ENCODE measurements around the gene HEXIM1. TPM values are rescaled to one million over a fixed set of nuclear protein-coding genes. Genes with fewer than 3 reads are reported as not detected.

Gene HEXIM1
- total and polyA plus RNA-seq, 7 donors = 21.6 to 60.9 (median 41.0) TPM

DNA sequence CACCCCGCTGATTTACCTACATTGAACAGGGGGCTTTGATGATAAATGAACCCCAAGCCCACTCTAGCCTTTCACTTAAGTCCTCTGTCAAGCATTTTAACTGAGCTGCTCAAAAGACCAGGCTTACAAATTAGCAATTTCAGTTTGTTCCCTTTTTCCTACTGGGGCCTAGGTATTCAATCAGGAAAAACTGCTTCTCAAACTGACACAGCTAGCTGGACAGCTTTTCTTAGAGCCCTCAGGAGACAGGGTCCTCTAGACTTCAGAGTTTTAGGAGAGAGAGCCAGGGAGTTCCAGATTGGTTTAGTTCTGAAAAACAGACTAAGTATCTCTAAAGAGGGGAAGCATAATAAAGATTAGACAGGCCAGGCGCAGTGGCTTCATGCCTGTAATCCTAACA is 7.2 kb downstream of the HEXIM1 start:
- Histone ChIP-seq H3K4me1 (peaks cover 0 to 86% (median 75%) of the 10 kb centered on the region in 4 donors), H3K9me3 (no peaks in the 10 kb centered on the region), H3K36me3 (no peaks in the 10 kb centered on the region), H3K27me3 (no peaks in the 10 kb centered on the region), H3K27ac (peak overlapping the region; percentile 30 to 99 (median 43)), H3K4me3 (no peak overlapping the region)
- no peak for TF ChIP-seq POLR2A (IDR thresholded peaks at IDR 0.05)
- TF ChIP-seq, protein P1, sequence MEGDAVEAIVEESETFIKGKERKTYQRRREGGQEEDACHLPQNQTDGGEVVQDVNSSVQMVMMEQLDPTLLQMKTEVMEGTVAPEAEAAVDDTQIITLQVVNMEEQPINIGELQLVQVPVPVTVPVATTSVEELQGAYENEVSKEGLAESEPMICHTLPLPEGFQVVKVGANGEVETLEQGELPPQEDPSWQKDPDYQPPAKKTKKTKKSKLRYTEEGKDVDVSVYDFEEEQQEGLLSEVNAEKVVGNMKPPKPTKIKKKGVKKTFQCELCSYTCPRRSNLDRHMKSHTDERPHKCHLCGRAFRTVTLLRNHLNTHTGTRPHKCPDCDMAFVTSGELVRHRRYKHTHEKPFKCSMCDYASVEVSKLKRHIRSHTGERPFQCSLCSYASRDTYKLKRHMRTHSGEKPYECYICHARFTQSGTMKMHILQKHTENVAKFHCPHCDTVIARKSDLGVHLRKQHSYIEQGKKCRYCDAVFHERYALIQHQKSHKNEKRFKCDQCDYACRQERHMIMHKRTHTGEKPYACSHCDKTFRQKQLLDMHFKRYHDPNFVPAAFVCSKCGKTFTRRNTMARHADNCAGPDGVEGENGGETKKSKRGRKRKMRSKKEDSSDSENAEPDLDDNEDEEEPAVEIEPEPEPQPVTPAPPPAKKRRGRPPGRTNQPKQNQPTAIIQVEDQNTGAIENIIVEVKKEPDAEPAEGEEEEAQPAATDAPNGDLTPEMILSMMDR (IDR thresholded peaks at IDR 0.05) = no peak
- TF ChIP-seq EP300 (IDR thresholded peaks at IDR 0.05) = no peak
- TF ChIP-seq POLR2AphosphoS5 (IDR thresholded peaks at IDR 0.05) = no peak
- intact Hi-C loops (cut with DNase I) = no loop called here
- no peak for DNase-seq
- WGBS, 2 donors = 97 to 99% methylated on average over 2 of the region's 2 CpGs

DNA sequence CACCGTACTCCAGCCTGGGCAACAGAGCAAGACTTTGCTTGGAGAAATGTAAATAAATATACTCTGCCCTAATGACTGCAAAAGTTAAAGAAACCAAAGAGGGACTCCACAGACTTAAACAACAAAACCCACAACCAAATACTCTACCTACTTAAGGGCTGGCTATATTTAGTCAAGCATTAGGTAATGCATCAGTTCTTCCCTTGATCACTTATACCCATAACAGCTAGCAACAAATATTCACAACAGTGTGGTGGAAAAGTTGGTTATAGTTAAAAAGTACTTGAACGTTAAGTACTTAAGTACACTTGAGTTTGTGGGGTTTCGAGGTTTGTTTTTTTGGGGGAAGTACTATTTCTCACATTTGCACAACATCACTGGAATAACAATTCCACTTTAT is 8.0 kb downstream of the HEXIM1 start:
- Histone ChIP-seq H3K9me3 (no peaks in the 10 kb centered on the region), H3K27ac (peak overlapping the region; percentile 30 to 99 (median 43)), H3K36me3 (no peaks in the 10 kb centered on the region), H3K4me1 (peaks cover 0 to 80% (median 69%) of the 10 kb centered on the region in 4 donors), H3K4me3 (no peak overlapping the region), H3K27me3 (no peaks in the 10 kb centered on the region)
- no peak for DNase-seq
- WGBS, 2 donors = 78 to 93% methylated on average over 3 of the region's 3 CpGs
- TF ChIP-seq POLR2A (IDR thresholded peaks at IDR 0.05) (no peak), POLR2AphosphoS5 (IDR thresholded peaks at IDR 0.05) (no peak), EP300 (IDR thresholded peaks at IDR 0.05) (no peak)
- TF ChIP-seq, protein P1 (IDR thresholded peaks at IDR 0.05) = no peak
- intact Hi-C loops (cut with DNase I) = no loop called here

DNA sequence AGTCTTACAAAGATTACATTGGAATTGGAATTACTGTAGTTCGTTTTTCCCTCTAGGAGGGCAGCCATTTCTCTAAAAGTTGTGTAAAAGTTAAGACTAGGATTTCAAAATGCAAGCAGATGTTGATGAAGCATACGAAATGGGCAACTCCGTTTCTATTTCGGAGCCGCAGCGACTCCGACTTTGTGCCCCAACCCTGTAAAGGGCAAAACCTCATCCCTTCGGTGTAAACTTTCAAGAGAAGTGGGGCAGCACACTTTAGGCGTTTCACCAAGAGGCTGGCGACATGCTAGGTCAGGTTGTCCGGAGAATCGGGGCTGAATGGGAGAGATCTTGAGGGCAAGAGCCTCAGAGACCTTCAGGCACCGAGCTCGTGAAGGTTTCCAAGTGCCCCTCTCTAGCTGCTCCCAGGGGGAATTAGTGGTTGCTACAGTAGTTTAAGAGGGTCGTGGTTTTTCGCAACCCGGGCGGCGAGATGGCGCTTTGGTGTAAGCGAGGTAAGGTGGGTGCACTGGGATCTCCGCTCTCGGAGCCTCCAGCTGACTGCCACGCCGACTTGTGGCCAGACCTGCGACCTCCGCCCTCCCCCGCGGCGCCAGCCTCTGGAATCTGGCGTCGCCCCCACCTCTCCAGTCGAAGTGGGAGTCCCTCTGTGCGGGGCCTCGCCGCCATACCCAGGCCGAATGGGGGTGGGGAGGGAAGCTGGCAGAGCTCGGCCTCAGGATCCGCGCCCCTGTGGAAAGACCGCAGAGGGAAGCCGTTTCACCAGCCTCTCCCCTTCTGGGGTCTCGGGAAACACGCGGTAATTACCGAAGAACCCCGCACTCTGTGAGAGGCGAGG is 12.4 kb downstream of the HEXIM1 start:
- DNase-seq = peak; percentile 85
- peak overlapping the region; percentile 83 to 91 (median 88) for H3K4me3 ChIP-seq
- H3K9me3 ChIP-seq = no peaks in the 10 kb centered on the region
- H3K4me1 ChIP-seq = peaks cover 0 to 55% (median 50%) of the 10 kb centered on the region in 4 donors
- no peaks in the 10 kb centered on the region for H3K27me3 ChIP-seq
- intact Hi-C loops (cut with DNase I) = loop anchor here (1.0 to 5.0 kb wide), 2 partner anchors 12 to 37 kb away; partner anchors contain the start of gene HEXIM1
- 0 to 1% methylated on average over 48 of the region's 48 CpGs for WGBS, 2 donors
- no peaks in the 10 kb centered on the region for H3K36me3 ChIP-seq
- peak overlapping the region; percentile 98 to 99 (median 99) for H3K27ac ChIP-seq
- TF ChIP-seq POLR2AphosphoS5 (IDR thresholded peaks at IDR 0.05) (no peak), EP300 (IDR thresholded peaks at IDR 0.05) (peak in 1 of 4 donors; percentile 13)

DNA sequence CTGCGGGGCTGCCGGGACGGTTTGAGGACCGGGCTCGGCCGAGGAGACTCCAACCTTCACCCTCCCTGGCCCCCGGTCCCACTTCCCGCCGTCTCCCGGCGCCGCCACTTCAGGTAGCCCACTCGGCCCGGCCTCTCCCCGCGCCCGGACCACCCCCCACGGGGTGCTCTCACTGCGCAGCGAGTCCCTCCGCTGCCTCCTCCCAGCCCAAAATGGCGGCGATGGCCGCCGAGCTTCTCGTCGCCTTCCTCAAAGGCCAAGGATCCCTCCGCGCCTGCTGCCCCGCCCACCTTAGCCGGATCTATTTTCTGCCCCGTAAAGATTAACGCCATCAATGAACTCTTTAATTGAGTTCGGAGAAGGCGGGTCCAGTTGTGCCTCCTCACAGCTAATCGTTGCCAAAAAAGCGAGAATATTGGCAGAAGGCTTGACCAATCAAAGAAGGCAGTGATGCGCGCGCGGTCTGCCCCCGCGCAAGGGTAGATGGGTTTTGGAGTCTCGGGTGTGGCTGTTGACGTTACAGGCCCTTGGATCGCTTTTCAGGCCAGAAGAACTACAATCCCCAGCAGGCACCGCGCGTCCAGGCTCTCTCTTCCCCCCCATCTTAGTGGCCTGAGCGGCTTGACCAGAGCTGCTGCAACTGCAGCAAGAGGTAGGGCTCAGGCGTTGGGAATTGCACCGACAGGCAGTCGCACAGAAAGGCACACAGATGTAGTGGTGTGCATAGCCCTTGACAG is 13.2 kb downstream of the HEXIM1 start, which contains the start of gene HEXIM2:
Gene HEXIM2 (plus strand): TSS at position 588 of the 737 bp plus-strand sequence. CDS start 919 bp downstream, outside the sequence.
- TF ChIP-seq EP300 (IDR thresholded peaks at IDR 0.05) (peak in 1 of 4 donors; percentile 56), POLR2A (IDR thresholded peaks at IDR 0.05) (peak; percentile 97), POLR2AphosphoS5 (IDR thresholded peaks at IDR 0.05) (peak; percentile 96 to 99 (median 98))
- TF ChIP-seq, protein P1 (IDR thresholded peaks at IDR 0.05) = no peak
- peak; percentile 99 for DNase-seq
- Histone ChIP-seq H3K4me1 (peaks cover 0 to 51% (median 44%) of the 10 kb centered on the region in 4 donors), H3K27me3 (no peaks in the 10 kb centered on the region), H3K27ac (peak within 1 kb of the TSS; percentile 98 to 99 (median 99)), H3K36me3 (no peaks in the 10 kb centered on the region), H3K9me3 (no peaks in the 10 kb centered on the region), H3K4me3 (peak within 1 kb of the TSS; percentile 83 to 91 (median 88))
- WGBS, 2 donors = 0 to 1% methylated on average over 53 of the region's 53 CpGs
- intact Hi-C loops (cut with DNase I) = loop anchor here (1.0 to 5.0 kb wide), 2 partner anchors 13 to 36 kb away; partner anchors contain the start of gene HEXIM1
